NCI-H748 treated with DMSO at 0.1 percent for 48 hours (cell line): Measurements from ENCODE around the gene SORCS2.

ENCODE experiments used
- DNase-seq: peaks from one replicate; lab custom pipeline; 2025; lab: John Stamatoyannopoulos, UW

SORCS2 gene

GRCh38 chr4:7637139-7637538, 444.8 kb downstream of the SORCS2 start:
- DNase-seq, result no peak

- no peak for DNase-seq
These were observed 445.6 kb downstream of the SORCS2 start for GRCh38 chr4:7637971-7638370.

- no peak for DNase-seq
These were observed 446.2 kb downstream of the SORCS2 start for GRCh38 chr4:7638489-7638888.

- no peak for DNase-seq
These were observed 446.8 kb downstream of the SORCS2 start for GRCh38 chr4:7638984-7639789.

GRCh38 chr4:7640136-7640535, 447.8 kb downstream of the SORCS2 start:
- DNase-seq, result no peak

GRCh38 chr4:7641712-7642111, 449.4 kb downstream of the SORCS2 start:
- DNase-seq, result no peak

GRCh38 chr4:7642741-7643458, 450.6 kb downstream of the SORCS2 start:
- DNase-seq, result no peak

GRCh38 chr4:7645158-7645557, 452.8 kb downstream of the SORCS2 start:
- DNase-seq, result no peak

- DNase-seq, result no peak
These were observed 453.6 kb downstream of the SORCS2 start for GRCh38 chr4:7645956-7646355.

GRCh38 chr4:7646384-7647061, 454.2 kb downstream of the SORCS2 start:
- DNase-seq, result no peak

GRCh38 chr4:7647186-7647585, 454.8 kb downstream of the SORCS2 start:
- no peak for DNase-seq

- DNase-seq, result no peak
These were observed 455.5 kb downstream of the SORCS2 start for GRCh38 chr4:7647600-7648543.

GRCh38 chr4:7648544-7649395, 456.4 kb downstream of the SORCS2 start:
- DNase-seq, result no peak

- DNase-seq, result no peak
These were observed 457.0 kb downstream of the SORCS2 start for GRCh38 chr4:7649411-7649740.

GRCh38 chr4:7649741-7650531, 457.6 kb downstream of the SORCS2 start:
- DNase-seq, result no peak

- no peak for DNase-seq
These were observed 458.5 kb downstream of the SORCS2 start for GRCh38 chr4:7650606-7651385.

GRCh38 chr4:7651461-7651921, 459.2 kb downstream of the SORCS2 start:
- DNase-seq, result no peak

- DNase-seq, result no peak
These were observed 459.7 kb downstream of the SORCS2 start for GRCh38 chr4:7652006-7652405.

- no peak for DNase-seq
These were observed 460.1 kb downstream of the SORCS2 start for GRCh38 chr4:7652451-7652881.
